K562 (cell line): Measurements from ENCODE around the gene ATAD3B. TPM values are rescaled to one million over a fixed set of nuclear protein-coding genes. Genes with fewer than 3 reads are reported as not detected.
A peak's percentile ranks its signal among the peaks of the same experiment; 100 is the strongest.

Experiments used
- ATF1 ChIP-seq, 2 experiments: fragments of 450-650 bp in 1 of 2; IDR thresholded peaks; 2 replicates each; pipeline ENCODE4 v1.6.1; 2016; ENCODE audit warnings: missing compliant biosample characterization in 1 of 2, missing genetic modification characterization in 1 of 2
- CEBPB ChIP-seq: fragments of 450-650 bp; IDR thresholded peaks from 2 replicates; pipeline ENCODE4 v1.6.1; 2016; ENCODE audit warnings: missing genetic modification characterization, missing compliant biosample characterization
- CGGBP1 ChIP-seq: fragments of 250-450 bp; sonication (Bioruptor Pico); IDR thresholded peaks from 2 replicates; pipeline ENCODE4 v1.9.0; 2021; ENCODE audit warnings: mild to moderate bottlenecking
- DACH1 ChIP-seq: fragments of 450-650 bp; IDR thresholded peaks from 2 replicates; pipeline ENCODE4 v1.6.1; 2018; ENCODE audit not compliant: partially characterized antibody
- ETV1 ChIP-seq: fragments of 450-650 bp; conservative IDR thresholded peaks from 2 replicates; pipeline ENCODE4 v1.6.1; 2016; ENCODE audit warnings: missing genetic modification characterization, control low read depth, low read depth, missing compliant biosample characterization
- GATA2 ChIP-seq: sonication (generic); formaldehyde crosslinking; IDR thresholded peaks from 2 replicates; pipeline ENCODE4 v1.4.0; 2020; ENCODE audit warnings: mild to moderate bottlenecking, missing genetic modification reagents
- MTA3 ChIP-seq: fragments of 450-650 bp; formaldehyde crosslinking; IDR thresholded peaks from 2 replicates; pipeline ENCODE4 v1.6.1; 2017; ENCODE audit warnings: mild to moderate bottlenecking, borderline replicate concordance
- POLR2AphosphoS5 ChIP-seq: IDR thresholded peaks from 2 replicates; pipeline ENCODE4 v1.6.1; 2011; ENCODE audit warnings: mild to moderate bottlenecking, low read depth, low read length, moderate library complexity; ENCODE audit not compliant: control insufficient read depth, insufficient read depth
- SP2 ChIP-seq: IDR thresholded peaks from 2 replicates; pipeline ENCODE4 v1.6.1; 2011; ENCODE audit warnings: mild to moderate bottlenecking, low read depth, low read length, moderate library complexity; ENCODE audit not compliant: poor library complexity, severe bottlenecking; ENCODE audit errors: extremely low read depth
- SPI1 ChIP-seq: IDR thresholded peaks from 2 replicates; pipeline ENCODE4 v1.6.1; 2011; ENCODE audit warnings: low read depth, low read length, control low read depth, borderline replicate concordance
- TAF1 ChIP-seq: IDR thresholded peaks from 2 replicates; pipeline ENCODE4 v1.6.1; 2011; ENCODE audit warnings: mild to moderate bottlenecking, low read length, moderate library complexity; ENCODE audit not compliant: insufficient read depth, control insufficient read depth, severe bottlenecking; ENCODE audit errors: extremely low read depth
- ZNF175 ChIP-seq: fragments of 200-800 bp; sonication (Bioruptor generic); IDR thresholded peaks from 2 replicates; pipeline ENCODE4 v1.6.1; 2016; ENCODE audit warnings: low read depth, mild to moderate bottlenecking, missing genetic modification characterization, missing compliant biosample characterization
- ZNF41 ChIP-seq: fragments of 250-450 bp; sonication (Bioruptor Pico); conservative IDR thresholded peaks from 2 replicates; pipeline ENCODE4 v1.4.0; 2020; ENCODE audit warnings: mild to moderate bottlenecking
- polyA plus RNA-seq, 8 experiments: library from polyadenylated mRNA; depleted of rRNA in 4 of 8; stranded (reverse) in 5 of 8; unstranded in 3 of 8; fragments of >200 nt; fragmentation: Nextera tagmentation in 2 of 8; fragmentation: Illumina TruSeq in 1 of 8; extraction: Ambion mirVana in 2 of 8; extraction: Trizol in 1 of 8; gene quantifications; 2 replicates each; pipeline versions ENCODE4 v1.2.1 to v1.2.3, GENCODE V29; 2011 to 2014; ENCODE audit warnings: inconsistent platforms in 1 of 8, missing spikeins in 1 of 8
- total RNA-seq, 7 experiments: library from RNA; depleted of rRNA in 6 of 7; stranded (reverse); fragments of >200 nt in 6 of 7; fragmentation: Illumina TruSeq in 2 of 7; extraction: Trizol in 2 of 7; gene quantifications; 2 replicates each; pipeline versions ENCODE4 v1.2.1 to v1.2.3, GENCODE V29; 2011 to 2021; ENCODE audit warnings: low replicate concordance in 1 of 7
- TF ChIP-seq, protein P1 (sequence below): fragments of 250-450 bp; sonication (Bioruptor Pico); IDR thresholded peaks from 2 replicates; pipeline ENCODE4 v1.4.0; 2020
- TF ChIP-seq, protein P2 (sequence below): fragments of 450-650 bp; IDR thresholded peaks from 2 replicates; pipeline ENCODE4 v1.7.0; 2016; ENCODE audit warnings: borderline replicate concordance
- TF ChIP-seq, protein P3 (sequence below): fragments of 250-450 bp; sonication (Bioruptor Pico); IDR thresholded peaks from 2 replicates; pipeline ENCODE4 v1.8.0; 2022; ENCODE audit warnings: moderate library complexity, mild to moderate bottlenecking, inconsistent platforms

ATAD3B gene
- total and polyA plus RNA-seq, 9 of the 15 experiments (the other 6 are each of a cell fraction or from before 2014, with no cell fraction given), result 0.07 to 113 (median 27.7) TPM

DNA sequence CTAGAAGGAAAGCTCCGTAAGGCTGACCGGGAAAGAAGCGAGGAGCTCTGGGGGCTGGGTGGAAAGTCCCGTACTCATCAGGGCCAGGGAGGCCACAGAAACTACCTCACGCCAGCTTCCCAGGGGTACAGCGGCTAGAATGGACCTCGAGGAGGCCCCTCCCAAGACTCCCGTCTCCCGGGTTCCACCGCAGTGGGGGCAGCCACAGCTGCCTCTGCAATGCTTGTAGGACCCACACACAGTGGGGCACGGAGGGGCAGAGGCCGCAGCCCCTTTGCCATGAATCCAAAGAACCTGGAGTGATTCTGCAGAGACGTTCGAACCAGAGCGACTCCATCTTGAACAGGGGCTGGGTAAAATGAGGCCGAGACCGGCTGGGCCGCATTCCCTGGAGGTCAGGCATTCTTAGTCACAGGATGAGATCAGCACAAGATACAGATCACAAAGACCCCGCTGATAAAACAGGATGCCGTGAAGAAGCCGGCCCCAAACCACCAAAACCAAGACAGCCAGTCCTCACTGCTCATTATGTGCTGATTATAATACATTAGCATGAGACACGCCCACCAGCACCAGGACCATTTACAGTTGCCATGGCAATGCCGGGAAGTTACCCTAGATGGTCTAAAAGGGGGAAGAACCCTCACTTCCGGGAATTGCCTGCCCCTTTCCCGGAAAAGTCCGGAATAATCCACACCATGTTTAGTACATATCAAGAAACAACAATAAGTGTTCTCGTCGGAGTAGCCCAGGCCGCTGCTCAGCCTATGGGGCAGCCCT lies 48.9 kb upstream of the ATAD3B start (continued):
- TF ChIP-seq, protein P1, sequence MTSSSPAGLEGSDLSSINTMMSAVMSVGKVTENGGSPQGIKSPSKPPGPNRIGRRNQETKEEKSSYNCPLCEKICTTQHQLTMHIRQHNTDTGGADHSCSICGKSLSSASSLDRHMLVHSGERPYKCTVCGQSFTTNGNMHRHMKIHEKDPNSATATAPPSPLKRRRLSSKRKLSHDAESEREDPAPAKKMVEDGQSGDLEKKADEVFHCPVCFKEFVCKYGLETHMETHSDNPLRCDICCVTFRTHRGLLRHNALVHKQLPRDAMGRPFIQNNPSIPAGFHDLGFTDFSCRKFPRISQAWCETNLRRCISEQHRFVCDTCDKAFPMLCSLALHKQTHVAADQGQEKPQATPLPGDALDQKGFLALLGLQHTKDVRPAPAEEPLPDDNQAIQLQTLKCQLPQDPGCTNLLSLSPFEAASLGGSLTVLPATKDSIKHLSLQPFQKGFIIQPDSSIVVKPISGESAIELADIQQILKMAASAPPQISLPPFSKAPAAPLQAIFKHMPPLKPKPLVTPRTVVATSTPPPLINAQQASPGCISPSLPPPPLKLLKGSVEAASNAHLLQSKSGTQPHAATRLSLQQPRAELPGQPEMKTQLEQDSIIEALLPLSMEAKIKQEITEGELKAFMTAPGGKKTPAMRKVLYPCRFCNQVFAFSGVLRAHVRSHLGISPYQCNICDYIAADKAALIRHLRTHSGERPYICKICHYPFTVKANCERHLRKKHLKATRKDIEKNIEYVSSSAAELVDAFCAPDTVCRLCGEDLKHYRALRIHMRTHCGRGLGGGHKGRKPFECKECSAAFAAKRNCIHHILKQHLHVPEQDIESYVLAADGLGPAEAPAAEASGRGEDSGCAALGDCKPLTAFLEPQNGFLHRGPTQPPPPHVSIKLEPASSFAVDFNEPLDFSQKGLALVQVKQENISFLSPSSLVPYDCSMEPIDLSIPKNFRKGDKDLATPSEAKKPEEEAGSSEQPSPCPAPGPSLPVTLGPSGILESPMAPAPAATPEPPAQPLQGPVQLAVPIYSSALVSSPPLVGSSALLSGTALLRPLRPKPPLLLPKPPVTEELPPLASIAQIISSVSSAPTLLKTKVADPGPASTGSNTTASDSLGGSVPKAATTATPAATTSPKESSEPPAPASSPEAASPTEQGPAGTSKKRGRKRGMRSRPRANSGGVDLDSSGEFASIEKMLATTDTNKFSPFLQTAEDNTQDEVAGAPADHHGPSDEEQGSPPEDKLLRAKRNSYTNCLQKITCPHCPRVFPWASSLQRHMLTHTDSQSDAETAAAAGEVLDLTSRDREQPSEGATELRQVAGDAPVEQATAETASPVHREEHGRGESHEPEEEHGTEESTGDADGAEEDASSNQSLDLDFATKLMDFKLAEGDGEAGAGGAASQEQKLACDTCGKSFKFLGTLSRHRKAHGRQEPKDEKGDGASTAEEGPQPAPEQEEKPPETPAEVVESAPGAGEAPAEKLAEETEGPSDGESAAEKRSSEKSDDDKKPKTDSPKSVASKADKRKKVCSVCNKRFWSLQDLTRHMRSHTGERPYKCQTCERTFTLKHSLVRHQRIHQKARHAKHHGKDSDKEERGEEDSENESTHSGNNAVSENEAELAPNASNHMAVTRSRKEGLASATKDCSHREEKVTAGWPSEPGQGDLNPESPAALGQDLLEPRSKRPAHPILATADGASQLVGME (CRISPR knock-in tag), result peak; percentile 63; the same call in 1 of the 2 replicates
- no peak for TF ChIP-seq SP2
- no peak for TF ChIP-seq CGGBP1
- no peak for TF ChIP-seq SPI1
- no peak for TF ChIP-seq ATF1 (CRISPR knock-in tag; IDR thresholded peaks at IDR 0.05)
- no peak for TF ChIP-seq ATF1 (tag; IDR thresholded peaks at IDR 0.05)
- TF ChIP-seq ZNF175 (CRISPR knock-in tag), result peak; percentile 89
- TF ChIP-seq ETV1 (tag), result peak; percentile 60; the same call in 1 of the 2 replicates
- no peak for TF ChIP-seq DACH1
- no peak for TF ChIP-seq CEBPB (tag)
- TF ChIP-seq POLR2AphosphoS5, result no peak
- TF ChIP-seq, protein P2, sequence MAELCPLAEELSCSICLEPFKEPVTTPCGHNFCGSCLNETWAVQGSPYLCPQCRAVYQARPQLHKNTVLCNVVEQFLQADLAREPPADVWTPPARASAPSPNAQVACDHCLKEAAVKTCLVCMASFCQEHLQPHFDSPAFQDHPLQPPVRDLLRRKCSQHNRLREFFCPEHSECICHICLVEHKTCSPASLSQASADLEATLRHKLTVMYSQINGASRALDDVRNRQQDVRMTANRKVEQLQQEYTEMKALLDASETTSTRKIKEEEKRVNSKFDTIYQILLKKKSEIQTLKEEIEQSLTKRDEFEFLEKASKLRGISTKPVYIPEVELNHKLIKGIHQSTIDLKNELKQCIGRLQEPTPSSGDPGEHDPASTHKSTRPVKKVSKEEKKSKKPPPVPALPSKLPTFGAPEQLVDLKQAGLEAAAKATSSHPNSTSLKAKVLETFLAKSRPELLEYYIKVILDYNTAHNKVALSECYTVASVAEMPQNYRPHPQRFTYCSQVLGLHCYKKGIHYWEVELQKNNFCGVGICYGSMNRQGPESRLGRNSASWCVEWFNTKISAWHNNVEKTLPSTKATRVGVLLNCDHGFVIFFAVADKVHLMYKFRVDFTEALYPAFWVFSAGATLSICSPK, result no peak
- TF ChIP-seq MTA3, result no peak
- TF ChIP-seq ZNF41 (CRISPR knock-in tag), result peak; percentile 85
- no peak for TF ChIP-seq TAF1
- TF ChIP-seq, protein P3, sequence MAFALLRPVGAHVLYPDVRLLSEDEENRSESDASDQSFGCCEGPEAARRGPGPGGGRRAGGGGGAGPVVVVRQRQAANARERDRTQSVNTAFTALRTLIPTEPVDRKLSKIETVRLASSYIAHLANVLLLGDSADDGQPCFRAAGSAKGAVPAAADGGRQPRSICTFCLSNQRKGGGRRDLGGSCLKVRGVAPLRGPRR (CRISPR knock-in tag), result 0 out of 2 replicates have a peak, but pooled peaks have one; percentile 74
- TF ChIP-seq GATA2 (CRISPR knock-in tag), result no peak
